ENCODE results near the gene PRR36.

Gene PRR36

GRCh38 chr19:7842661-7843294 is 31.4 kb downstream of the PRR36 start:
- no peak for DNase-seq

DNA sequence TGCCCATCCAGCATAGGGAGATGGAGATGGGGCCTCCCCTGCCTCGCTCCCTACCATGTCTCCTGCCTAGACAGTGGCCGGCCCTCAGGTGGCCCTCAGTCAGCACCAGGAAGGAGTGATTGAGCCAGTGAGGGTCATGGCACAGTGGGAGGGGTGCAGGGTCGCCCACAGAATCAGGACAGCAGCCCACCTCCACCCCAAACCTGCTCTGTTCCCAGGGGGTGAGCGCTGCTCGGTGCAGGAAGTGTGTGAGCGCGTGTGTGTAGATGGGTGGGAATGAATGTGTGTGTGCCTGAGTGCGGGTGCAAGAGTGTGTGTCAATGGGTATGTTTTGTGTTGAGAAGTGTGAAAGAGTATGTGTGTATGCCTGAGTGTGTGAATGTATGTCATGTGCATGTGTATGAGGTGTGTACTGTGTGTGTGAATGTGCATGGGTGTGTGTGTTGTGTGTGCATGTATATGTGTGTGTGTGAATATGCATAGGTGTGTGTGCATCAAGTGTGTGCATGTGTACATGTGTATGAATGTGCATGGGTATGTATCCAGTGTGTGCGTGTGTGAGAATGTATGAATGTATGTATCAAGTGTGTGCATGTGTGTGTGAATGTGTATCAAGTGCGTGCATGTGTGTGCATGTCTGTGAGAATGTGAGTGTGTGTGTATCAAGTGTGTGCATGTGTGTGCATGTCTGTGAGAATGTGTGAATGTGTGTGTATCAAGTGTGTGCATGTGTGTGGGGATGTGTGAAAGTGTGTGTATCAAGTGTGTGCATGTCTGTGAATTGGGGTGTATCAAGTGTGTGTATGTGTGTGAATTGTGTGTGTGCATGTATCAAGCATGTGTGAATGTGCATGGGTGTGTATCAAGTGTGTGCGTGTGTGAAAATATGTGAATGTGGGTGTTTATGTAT is 32.2 kb downstream of the PRR36 start:
- DNase-seq, result no peak

DNA sequence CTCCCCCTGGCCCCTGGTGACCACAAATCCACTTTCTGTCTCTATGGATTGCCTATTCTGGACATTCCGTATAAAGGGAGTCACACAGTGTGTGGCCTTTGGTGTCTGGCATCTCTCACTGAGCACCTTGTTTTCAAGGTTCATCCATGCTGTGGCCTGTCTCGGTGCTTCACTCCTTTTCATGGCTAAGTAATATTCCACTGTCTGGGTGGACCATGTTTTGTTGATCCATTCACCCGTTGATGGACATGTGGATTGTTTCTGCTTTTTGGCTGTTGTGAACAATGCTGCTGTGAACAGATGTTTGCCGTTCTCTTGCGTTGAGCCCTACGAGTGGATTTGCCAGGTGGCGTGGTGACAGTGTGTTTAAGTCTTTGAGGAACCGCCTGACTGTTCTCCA is 33.6 kb downstream of the PRR36 start:
- no peak for DNase-seq

GRCh38 chr19:7839476-7839875 is 34.7 kb downstream of the PRR36 start:
- no peak for DNase-seq

GRCh38 chr19:7833225-7834099 is 40.7 kb downstream of the PRR36 start:
- no peak for DNase-seq

DNA sequence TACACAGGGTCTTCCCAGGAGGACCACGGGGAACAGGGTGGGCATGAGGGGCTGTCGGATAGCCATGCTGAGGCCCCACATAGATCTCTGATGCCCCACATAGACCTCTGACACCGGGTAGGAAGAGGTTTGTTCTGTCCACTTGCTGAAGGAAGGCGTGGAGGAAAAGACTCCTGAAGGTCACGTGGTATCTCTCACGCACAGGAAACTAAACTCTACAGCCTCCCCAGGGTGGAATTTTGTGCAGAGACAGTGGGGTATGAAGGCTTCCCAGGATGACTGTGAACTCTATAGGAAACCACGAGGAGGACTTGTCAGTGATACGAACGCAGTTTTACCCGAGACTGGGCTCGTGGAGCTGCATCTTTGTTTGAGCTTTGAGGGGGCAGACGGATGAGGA is 41.4 kb downstream of the PRR36 start:
- no peak for DNase-seq

DNA sequence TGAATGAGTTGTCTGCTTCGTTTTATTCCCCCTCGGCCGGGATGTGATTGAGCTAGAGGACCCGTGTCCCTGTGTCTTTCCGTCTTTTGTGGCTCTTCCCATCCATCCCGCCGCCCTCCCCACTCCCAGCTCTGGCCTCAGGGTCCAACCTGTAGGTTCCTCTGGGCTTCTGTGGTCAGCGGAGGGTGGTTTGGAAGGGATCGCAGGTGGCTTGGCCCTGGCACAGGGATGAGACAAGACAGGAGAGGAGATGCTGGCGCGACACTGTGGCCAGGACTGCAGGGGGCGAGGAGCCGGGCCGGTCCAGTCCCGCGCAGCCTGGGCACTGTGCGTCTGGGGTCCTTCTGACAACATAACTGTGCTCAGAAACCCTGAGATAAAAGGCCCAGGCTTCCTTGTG is 42.2 kb downstream of the PRR36 start:
- no peak for DNase-seq

GRCh38 chr19:7831452-7831851 is 42.7 kb downstream of the PRR36 start:
- DNase-seq, result no peak

DNA sequence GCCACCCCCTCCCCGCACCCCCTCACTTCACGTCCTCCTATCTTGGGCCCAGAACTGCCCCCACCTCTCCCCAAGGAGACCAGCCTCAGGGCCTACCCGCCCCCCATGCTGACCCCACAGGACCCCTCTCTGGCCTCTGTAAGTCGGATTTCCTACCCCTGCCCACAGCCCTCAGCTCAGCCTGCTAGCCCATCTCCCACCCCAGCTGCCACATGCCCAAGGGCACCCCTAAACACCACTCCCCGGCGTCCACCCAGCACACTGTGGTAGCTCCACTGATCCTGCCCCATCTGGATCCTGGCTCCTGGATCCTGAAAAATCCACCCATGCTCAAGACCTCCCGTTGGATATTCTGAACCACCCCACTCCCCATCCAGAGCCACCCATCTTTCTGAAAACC is 43.4 kb downstream of the PRR36 start:
- no peak for DNase-seq

GRCh38 chr19:7830272-7830771 is 43.9 kb downstream of the PRR36 start:
- no peak for DNase-seq

DNA sequence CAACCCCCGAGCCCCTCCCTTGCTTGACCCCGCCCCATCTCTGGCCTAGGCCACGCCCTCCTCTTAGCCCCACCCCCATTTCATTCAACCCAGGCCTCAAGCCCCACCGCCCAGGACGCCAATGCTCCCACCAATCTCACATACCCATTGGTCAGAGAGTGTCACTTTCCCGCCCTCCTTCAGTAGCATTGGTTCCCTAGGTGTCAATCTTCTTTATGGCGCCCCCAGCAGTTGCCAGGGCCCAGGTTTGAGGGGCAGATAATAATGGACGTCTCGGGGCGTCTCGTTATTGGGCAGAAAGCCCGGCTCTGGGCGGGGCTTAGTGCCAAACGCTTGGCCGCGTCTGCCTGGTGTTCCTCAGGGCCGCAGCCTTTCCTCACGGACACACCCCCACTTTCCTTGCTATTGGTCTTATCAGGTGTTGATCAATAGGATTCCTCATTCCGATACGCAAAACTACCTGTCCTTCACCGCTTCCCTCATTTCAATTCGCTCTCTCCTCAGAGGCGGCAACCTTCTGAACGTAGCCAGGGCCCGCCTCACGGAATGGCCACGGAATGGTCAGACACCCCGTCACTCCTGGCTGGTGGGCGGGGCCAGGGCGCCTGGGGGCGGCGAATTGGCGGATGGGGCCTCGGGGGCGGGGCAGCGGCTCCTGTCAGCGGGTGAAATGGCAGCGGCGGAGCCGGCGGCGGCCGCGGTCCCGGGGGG is 44.5 kb downstream of the PRR36 start, which contains the start of gene EVI5L:
TSS of gene EVI5L (plus strand) at position 658 of the 711 bp plus-strand sequence. CDS start 16,325 bp downstream, outside the sequence.
- DNase-seq, result peak; percentile 99 to 100

GRCh38 chr19:7829166-7829520 is 45.0 kb downstream of the PRR36 start:
- no peak for DNase-seq

GRCh38 chr19:7823686-7824301 is 50.4 kb downstream of the PRR36 start:
- no peak for DNase-seq

DNA sequence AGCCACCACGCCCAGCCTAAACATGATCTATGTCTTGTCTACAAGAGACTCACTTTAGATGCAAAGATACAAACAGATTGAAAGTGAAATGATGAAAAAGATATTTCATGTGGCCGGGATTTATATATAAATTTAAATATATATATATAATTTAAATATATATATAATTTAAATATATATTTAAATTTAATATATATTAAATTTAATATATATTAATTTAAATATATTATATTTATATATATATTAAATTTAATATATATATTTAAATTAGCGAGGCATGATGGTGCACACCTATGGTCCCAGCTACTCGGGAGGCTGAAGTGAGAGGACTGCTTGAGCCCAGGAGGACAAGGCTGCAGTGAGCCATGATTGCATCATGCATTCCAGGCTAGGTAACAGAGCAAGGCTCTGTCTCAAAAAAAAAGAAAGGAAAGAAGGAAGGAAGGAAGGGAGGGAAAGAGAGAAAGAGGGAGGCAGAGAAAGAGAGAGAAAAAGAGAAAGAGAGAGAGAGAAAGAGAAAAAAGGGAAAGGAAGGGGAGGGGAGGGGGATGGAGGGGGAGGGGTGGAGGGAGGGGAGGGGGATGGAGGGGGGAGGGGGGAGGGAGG is 51.2 kb downstream of the PRR36 start:
- DNase-seq, result no peak

- no peak for DNase-seq
These were observed 53.6 kb downstream of the PRR36 start for GRCh38 chr19:7820588-7820987.

DNA sequence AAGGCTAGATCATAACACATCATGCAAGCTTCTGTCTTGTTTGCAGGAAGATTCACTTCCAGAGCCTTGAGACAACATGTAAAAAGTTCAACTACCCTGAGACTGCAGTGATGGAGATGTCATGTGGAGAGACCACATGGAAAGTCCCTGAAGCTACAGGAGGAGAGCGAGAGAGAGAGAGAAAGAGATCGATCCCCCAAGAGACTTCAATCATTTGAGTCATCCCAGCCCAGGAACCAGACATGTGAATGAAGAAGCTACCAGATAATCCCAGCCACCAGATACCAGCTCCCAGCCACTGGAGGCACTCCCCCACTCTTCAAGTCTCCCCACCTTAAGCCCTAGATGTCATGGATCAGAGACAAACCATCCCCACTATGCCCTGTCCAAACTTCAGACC is 54.9 kb downstream of the PRR36 start:
- DNase-seq, result no peak

DNA sequence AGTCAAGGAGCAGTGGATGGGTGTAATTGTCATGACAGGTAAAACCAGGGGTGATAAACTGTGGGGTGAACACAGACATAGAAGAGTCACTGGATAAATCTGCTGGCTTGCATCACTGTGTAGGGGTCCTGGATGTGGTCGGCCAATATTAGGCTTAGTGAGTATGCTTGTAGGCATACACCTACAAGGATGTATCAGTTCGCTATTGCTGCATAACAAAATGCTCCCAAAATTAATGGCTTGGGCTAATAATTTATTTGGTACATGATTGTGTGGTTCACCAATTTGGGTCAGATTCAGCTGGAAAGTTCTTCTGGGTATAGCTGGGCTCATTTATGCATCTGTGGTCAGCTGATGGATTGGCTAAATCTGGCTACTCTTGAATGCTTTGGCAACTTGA is 55.4 kb downstream of the PRR36 start:
- no peak for DNase-seq

Data from AML-193 (cell line).